Measurements from ENCODE around the gene SLC2A3. TPM values are rescaled to one million over a fixed set of nuclear protein-coding genes. Genes with fewer than 3 reads are reported as not detected.
A peak's percentile ranks its signal among the peaks of the same experiment; 100 is the strongest.
"Not testable (repeated sequence)": the region's sequence is repeated elsewhere in the genome, so short reads cannot be mapped to it uniquely, and the experiment has no call there.

SLC2A3 gene
- 100 to 1,000 TPM; 219 to 224 TPM for total RNA-seq

DNA sequence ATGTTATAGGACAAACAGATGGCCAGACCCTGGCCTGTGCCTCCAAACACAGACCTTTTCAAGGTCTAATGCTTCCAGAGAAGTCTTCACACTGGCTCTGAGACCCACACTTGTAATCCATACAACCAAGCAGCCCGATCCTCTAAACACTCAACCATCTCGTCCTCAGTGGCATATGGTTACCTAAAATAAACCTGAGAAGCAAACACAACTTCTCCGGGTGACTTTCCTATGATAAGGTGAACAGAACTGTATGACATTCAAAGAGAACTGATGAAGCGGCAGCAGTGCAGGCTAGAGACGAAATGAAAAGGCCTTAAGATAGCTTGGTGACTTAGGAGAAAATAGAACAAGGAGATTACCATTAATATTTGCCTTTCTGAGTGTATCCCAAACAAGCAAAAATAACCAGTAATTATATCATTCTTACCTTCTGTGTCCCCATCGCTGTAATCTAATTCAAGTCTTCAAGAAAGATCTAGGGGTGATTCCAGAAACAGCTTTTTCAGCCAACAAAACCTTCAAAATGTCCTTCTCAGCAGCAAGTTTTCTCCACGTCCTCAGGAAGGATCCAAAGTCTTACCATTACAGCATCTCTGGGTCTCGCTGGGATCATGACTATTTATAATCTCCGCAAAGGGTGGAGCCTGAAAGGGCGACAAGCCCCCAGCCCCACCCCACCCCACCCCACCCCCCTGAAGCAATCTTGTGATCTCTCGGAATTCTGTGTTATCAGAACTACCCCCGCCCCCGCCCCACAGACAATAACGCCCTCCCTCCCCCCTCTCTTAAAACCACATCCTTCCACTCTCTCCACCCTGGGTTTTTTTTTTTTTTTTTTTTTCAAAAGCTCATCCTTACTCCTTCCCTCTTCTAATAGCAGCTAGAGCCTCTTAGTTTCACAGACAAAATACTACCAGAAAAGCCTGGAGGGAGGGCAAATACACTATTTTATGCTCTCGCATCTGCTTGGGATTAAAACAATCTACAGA is at the start of gene SLC2A3:
Gene SLC2A3, minus strand, starts transcription at position 598 of the 992 bp plus-strand sequence. Its CDS starts 153 bp downstream, at position 445.
- peaks cover 14% of the 10 kb centered on the region for H3K4me1 Mint-ChIP-seq
- no peak within 1 kb of the TSS for H3K4me3 Mint-ChIP-seq

DNA sequence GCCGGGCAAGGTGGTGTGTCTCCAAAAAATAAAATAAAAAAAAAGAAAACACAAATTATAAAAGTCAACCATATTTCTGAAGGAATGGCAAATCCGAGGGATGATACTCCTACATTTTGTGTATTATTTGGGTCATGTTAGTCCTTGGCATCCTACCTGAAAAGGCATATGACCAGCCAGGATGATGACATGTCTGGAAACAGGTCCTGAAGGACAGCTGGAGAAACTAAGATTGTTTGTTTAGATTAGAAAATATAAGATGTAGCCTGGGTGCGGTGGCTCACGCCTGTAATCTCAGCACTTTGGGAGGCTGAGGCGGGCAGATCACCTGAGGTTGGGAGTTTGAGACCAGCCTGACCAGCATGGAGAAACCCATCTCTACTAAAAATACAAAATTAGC is 48.9 kb upstream of the SLC2A3 start:
- Mint-ChIP-seq H3K27ac (no peak overlapping the region), H3K36me3 (peaks cover 3% of the 10 kb centered on the region), H3K4me1 (peaks cover 11% of the 10 kb centered on the region), H3K9me3 (no peaks in the 10 kb centered on the region), H3K27me3 (no peaks in the 10 kb centered on the region), H3K4me3 (no peak overlapping the region)
- ATAC-seq (ENCODE audit: low read depth): no peak
- no peak for DNase-seq
- POLR2A ChIA-PET: interaction anchor here (0.6 kb wide), 1 partner anchor 25 kb away, joined by 3 read pairs; no protein-coding TSS in a partner anchor

More for the DNA sequence above, at the start of gene SLC2A3:
- POLR2A ChIA-PET: interaction anchor here (0.5 to 14.4 kb wide), 22 partner anchors 9 to 1027 kb away, joined by 3 to 761 read pairs (median 4); partner anchors contain the start of gene M6PR
- peak; percentile 75 for DNase-seq
- Mint-ChIP-seq H3K9me3 (no peaks in the 10 kb centered on the region), H3K27me3 (no peaks in the 10 kb centered on the region), H3K36me3 (peaks cover 9% of the 10 kb centered on the region), H3K27ac (no peak within 1 kb of the TSS)
- peak; percentile 62 for ATAC-seq (ENCODE audit: low read depth)

DNA sequence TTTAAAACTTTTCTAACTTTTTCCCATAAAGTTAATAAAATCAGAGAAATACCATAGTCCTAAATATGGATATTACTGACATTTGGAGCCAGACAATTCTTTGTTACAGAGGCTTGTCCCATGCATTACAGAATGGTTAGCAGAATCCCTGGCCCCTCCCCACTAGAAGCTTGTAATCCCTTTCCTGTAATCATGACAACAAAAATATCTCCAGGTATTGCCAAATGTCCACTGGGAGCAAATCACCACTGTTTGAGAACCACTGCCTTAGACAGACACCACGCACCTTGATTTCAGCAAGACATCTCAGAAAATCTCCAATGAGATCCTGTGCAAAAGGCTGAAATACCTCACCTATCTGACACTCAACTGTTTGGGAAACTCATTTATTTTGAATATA is 47.5 kb upstream of the SLC2A3 start:
- H3K27ac Mint-ChIP-seq; H3K27me3 Mint-ChIP-seq; H3K36me3 Mint-ChIP-seq; H3K4me3 Mint-ChIP-seq; H3K9me3 Mint-ChIP-seq; H3K4me1 Mint-ChIP-seq; DNase-seq; ATAC-seq (ENCODE audit: low read depth): not testable (repeated sequence)
- POLR2A ChIA-PET: interaction anchor here (0.8 kb wide), 1 partner anchor 12 kb away, joined by 3 read pairs; no protein-coding TSS in a partner anchor

DNA sequence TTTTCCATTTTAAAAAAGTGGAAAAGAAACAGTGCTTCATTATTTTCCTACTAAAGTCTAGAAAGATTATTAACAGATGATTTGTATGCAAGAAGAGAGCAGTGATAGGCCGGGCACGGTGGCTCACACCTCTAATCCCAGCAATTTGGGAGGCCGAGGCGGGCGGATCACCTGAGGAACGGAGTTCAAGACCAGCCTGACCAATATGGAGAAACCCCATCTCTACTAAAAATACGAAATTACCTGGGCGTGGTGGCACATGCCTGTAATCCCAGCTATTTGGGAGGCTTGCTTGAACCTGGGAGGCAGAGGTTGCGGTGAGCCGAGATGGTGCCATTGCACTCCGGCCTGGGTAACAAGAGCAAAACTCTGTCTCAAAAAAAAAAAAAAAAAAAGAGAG is 47.0 kb upstream of the SLC2A3 start:
- H3K27ac Mint-ChIP-seq; H3K4me3 Mint-ChIP-seq; H3K27me3 Mint-ChIP-seq; ATAC-seq (ENCODE audit: low read depth); POLR2A ChIA-PET; DNase-seq; H3K36me3 Mint-ChIP-seq; H3K4me1 Mint-ChIP-seq; H3K9me3 Mint-ChIP-seq: not testable (repeated sequence)

DNA sequence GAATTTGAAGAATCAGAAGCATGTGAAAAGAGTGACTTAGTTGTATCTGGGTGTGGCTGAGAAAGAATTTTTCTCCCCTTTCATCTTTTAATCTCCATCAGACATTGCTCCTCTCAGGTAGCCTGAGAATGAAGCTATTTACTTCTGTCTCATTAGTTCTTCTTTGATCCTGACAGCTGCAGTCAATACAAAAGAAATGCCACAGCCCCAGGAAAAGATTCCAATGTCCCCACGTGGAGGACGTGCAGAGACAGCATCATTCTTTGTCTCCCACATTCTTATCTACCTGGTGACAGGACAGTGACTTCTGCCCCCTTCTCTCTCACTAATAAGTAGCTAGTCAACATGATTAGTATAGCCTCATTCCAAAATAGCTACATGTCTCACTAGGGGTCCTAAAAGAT is 46.3 kb upstream of the SLC2A3 start:
- not testable (repeated sequence) for H3K27ac Mint-ChIP-seq; H3K4me1 Mint-ChIP-seq; ATAC-seq (ENCODE audit: low read depth); H3K4me3 Mint-ChIP-seq; H3K36me3 Mint-ChIP-seq; H3K27me3 Mint-ChIP-seq; H3K9me3 Mint-ChIP-seq; DNase-seq
- POLR2A ChIA-PET: interaction anchor here (0.8 to 1.2 kb wide), 2 partner anchors 21 to 46 kb away, joined by 3 to 5 read pairs; no protein-coding TSS in a partner anchor

DNA sequence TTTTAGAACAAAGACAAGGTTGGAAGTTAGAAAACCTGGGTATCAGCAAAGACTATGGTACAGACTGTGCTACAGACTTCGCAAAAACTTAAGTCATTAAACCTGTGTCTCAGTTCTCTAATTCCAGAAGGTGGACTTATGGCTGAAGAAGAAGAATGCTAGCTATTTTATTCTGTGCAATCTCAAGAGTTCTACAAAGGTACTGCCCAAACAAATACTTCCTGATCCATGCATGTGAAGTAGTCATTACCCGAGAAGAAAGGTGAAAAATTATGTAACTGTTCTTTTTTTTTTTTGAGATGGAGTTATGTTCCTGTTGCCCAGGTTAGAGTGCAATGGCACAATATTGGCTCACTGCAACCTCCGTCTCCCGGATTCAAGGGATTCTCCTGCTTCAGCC is 45.5 kb upstream of the SLC2A3 start:
- POLR2A ChIA-PET: interaction anchor here (1.2 kb wide), 1 partner anchor 20 kb away, joined by 3 read pairs; no protein-coding TSS in a partner anchor
- Mint-ChIP-seq H3K4me1 (no peaks in the 10 kb centered on the region), H3K27me3 (no peaks in the 10 kb centered on the region), H3K4me3 (no peak overlapping the region), H3K27ac (no peak overlapping the region), H3K9me3 (no peaks in the 10 kb centered on the region), H3K36me3 (peaks cover 3% of the 10 kb centered on the region)
- DNase-seq: no peak
- no peak for ATAC-seq (ENCODE audit: low read depth)

DNA sequence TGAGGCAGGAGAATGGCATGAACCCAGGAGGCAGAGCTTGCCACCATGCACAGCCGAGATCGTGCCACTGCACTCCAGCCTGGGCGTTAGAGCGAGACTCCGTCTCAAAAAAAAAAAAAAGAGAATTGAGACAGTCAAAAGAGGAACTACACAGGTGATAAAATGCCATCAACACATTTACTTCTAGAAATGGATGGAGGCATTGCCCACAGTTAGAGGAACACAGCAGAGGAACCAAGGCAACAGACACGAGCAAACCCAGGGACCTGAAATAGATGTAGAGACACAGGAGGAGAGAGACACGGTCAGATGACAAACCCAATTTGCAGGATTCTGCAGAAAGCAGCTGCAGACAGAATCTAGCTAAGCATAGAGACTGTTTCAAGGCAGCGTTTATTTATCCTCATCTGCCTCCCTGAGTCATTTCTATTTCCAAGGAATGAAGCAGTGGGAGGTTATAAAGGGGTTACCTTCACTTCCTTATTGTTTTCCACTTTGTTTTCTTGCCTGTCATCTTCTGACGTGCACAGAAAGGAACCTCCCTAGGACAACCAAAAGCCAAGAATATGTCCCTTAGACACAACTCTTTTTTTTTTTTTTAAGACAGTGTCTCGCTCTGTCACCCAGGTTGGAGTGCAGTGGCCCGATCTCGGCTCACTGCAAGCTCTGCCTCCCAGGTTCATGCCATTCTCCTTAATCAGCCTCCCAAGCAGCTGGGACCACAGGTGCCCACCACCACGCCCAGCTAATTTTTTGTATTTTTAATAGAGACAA is 41.6 kb upstream of the SLC2A3 start:
- POLR2A ChIA-PET: interaction anchor here (1.7 kb wide), 1 partner anchor 41 kb away, joined by 6 read pairs; the partner anchor contains the start of gene SLC2A3
- H3K9me3 Mint-ChIP-seq; H3K4me1 Mint-ChIP-seq; DNase-seq; ATAC-seq (ENCODE audit: low read depth); H3K27ac Mint-ChIP-seq; H3K27me3 Mint-ChIP-seq; H3K36me3 Mint-ChIP-seq; H3K4me3 Mint-ChIP-seq: not testable (repeated sequence)

DNA sequence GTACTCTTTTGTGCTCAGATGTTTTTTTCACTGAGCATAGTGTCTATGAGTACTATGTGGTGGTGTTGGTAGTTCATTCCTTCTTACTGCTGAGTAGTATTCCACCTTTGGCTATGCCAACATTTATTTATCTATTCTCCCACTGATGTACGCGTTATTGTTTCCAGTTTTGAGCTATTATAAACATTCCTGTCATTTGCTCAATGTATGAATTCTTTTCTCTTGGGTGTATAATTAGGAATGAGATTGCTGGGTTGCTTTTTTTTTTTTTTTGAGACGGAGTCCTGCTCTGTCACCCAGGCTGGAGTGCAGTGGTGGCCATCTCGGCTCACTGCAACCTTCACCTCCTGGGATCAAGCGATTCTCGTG is 37.5 kb upstream of the SLC2A3 start:
- DNase-seq (no peak), ATAC-seq (ENCODE audit: low read depth) (no peak)
- POLR2A ChIA-PET: interaction anchor here (1.2 to 19.1 kb wide), 3 partner anchors 13 to 39 kb away, joined by 3 to 761 read pairs (median 6); partner anchors contain the start of gene SLC2A3
- Mint-ChIP-seq H3K4me3 (peak overlapping the region; percentile 71), H3K27me3 (no peaks in the 10 kb centered on the region), H3K4me1 (peaks cover 23% of the 10 kb centered on the region), H3K9me3 (no peaks in the 10 kb centered on the region), H3K27ac (peak overlapping the region; percentile 91), H3K36me3 (peaks cover 11% of the 10 kb centered on the region)

DNA sequence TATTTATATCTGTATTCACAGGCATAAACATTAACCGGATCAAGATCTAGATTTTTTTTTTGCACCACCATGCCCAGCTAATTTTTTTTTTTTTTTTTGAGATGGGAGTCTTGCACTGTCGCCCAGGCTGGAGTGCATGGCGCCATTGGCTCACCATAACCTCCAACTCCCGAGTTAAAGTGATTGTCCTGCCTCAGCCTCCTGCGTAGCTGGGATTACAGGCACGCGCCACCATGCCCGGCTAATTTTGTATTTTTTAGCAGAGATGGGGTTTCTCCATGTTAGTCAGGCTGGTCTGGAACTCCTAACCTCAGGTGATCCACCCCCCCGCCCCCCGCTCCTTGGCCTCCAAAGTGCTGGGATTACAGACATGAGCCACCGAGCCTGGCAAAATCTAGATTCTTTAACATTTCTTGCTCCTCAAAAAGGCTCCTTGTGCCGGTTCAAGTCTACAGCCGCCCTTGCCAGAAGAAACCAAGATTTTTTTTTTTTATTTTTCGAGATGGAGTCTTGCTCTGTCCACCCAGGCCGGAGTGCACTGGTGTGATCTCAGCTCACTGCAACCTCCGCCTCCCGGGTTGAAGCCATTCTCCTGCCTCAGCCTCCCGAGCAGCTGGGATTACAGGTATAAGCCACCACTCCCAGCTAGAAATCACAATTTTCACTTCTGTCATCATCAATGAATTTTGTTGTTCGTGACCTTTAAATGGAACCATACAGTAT is 36.9 kb upstream of the SLC2A3 start:
- Mint-ChIP-seq H3K9me3 (no peaks in the 10 kb centered on the region), H3K4me1 (peaks cover 26% of the 10 kb centered on the region), H3K27ac (peak overlapping the region; percentile 91), H3K27me3 (no peaks in the 10 kb centered on the region), H3K4me3 (peak overlapping the region; percentile 71), H3K36me3 (peaks cover 15% of the 10 kb centered on the region)
- DNase-seq (no peak), ATAC-seq (ENCODE audit: low read depth) (no peak)
- POLR2A ChIA-PET: interaction anchor here (1.2 to 19.1 kb wide), 3 partner anchors 13 to 38 kb away, joined by 3 to 761 read pairs (median 6); partner anchors contain the start of gene SLC2A3

DNA sequence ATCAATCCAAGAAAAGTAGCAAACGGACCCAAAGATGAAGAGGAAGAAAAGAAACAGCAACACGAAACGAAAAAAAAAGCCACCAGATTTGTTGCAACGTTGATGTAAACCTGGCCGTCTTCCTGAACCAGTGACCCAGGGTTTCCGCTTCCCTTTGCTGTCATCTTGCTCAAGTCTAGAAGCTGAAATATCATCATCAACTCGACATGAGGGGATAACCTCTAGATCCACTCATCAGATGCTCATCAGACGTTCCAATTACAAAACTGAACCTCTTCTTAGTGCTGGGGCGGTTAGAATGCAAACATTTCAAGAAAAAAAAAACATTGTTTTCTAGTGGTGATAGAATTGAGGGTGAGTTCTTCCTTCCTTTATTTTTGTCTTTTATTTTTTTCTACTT is 36.3 kb upstream of the SLC2A3 start:
- Mint-ChIP-seq H3K27ac (peak overlapping the region; percentile 91), H3K4me3 (peak overlapping the region; percentile 71), H3K36me3 (peaks cover 18% of the 10 kb centered on the region), H3K4me1 (peaks cover 26% of the 10 kb centered on the region)
- H3K9me3 Mint-ChIP-seq, DNase-seq, H3K27me3 Mint-ChIP-seq: not testable (repeated sequence)
- peak; percentile 21 for ATAC-seq (ENCODE audit: low read depth)
- POLR2A ChIA-PET: interaction anchor here (0.7 to 19.1 kb wide), 2 partner anchors 22 to 38 kb away, joined by 3 to 761 read pairs; partner anchors contain the start of gene SLC2A3

DNA sequence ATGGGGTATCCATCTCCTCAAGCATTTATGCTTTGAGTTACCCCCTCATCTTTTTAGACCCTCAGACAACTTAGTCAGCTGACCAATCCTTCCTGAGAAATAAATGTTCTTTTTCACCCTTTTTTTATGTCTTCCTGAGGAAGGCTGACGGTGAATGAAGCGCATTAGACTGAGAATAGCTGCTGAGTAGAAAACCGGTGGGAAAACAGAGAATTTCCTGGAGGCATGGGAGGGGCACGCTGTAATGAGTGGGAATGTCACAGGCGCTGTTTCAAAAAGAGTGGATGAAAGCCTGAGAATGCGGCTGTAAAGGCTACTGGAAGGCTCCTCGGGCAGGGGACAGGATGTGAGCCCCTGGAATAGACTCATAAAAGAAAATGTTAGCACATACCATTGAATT is 35.8 kb upstream of the SLC2A3 start:
- not testable (repeated sequence) for H3K27me3 Mint-ChIP-seq; ATAC-seq (ENCODE audit: low read depth); DNase-seq; H3K9me3 Mint-ChIP-seq
- Mint-ChIP-seq H3K36me3 (peaks cover 21% of the 10 kb centered on the region), H3K27ac (peak overlapping the region; percentile 93), H3K4me1 (peaks cover 29% of the 10 kb centered on the region), H3K4me3 (peak overlapping the region; percentile 79)
- POLR2A ChIA-PET: interaction anchor here (0.7 to 19.1 kb wide), 7 partner anchors 11 to 109 kb away, joined by 3 to 761 read pairs (median 9); partner anchors contain the start of gene SLC2A3

DNA sequence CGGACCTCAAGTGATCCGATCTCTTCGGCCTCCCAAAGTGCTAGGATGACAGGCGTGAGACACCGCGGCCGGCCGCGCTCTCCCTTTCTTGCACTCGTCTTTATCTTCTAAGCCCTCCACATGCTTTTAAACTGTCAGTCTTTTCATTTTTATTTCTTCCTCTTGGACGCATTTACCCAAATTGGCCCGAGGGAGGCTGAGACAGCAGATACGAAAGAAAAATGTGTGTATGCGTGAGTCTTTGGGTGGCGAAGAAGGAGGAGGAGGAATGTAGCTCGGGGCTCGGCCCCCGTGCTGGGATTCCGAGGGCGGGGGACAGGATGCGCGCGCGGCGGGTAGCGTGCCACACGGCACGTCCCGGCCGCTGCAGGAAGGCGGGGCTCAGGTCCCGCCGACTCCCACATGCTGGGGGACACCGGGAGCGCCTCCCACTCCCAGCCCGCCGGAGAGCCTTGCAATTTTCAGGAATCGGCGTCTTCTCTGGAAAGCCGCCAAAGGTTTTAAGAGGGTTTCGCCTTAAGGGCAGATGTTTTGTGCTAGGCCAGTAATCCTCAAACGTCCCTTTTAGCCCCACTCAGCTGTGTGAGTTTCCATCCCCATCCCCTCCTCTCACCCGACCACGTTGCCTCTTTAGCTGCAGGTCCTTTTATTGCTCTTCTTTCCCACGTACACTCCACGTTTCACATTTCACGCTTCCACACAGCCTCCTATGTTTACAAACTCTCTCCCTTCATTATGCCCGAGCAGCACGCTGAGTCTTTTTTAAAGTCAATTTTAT is 34.7 kb upstream of the SLC2A3 start:
- H3K27ac Mint-ChIP-seq: peak overlapping the region; percentile 93
- no peaks in the 10 kb centered on the region for H3K9me3 Mint-ChIP-seq
- peak; percentile 89 for DNase-seq
- peaks cover 30% of the 10 kb centered on the region for H3K4me1 Mint-ChIP-seq
- peaks cover 27% of the 10 kb centered on the region for H3K36me3 Mint-ChIP-seq
- peak overlapping the region; percentile 79 for H3K4me3 Mint-ChIP-seq
- POLR2A ChIA-PET: interaction anchor here (0.6 to 19.1 kb wide), 12 partner anchors 10 to 112 kb away, joined by 3 to 761 read pairs (median 3); partner anchors contain the start of gene SLC2A3
- peak; percentile 93 for ATAC-seq (ENCODE audit: low read depth)
- no peaks in the 10 kb centered on the region for H3K27me3 Mint-ChIP-seq

All from activated naive CD8-positive, alpha-beta T cell treated with anti-CD3 and anti-CD28 coated beads, Interleukin-2, amount 10 ng/mL, durations not matched to agents 7 days and 5 days (primary cell).